SKM-1 (cell line): ENCODE data around the gene CDHR1.

Source experiments
- DNase-seq: peaks from one replicate; lab custom pipeline; 2025; ENCODE audit not compliant: unreplicated experiment; lab: John Stamatoyannopoulos, UW

Gene CDHR1

GRCh38 chr10:84226616-84227015, 32.3 kb downstream of the CDHR1 start:
- DNase-seq: no peak

- DNase-seq: no peak
These were observed 33.5 kb downstream of the CDHR1 start for GRCh38 chr10:84227810-84228209.

- no peak for DNase-seq
These were observed 36.0 kb downstream of the CDHR1 start for GRCh38 chr10:84230359-84230758.

GRCh38 chr10:84232376-84232775, 38.0 kb downstream of the CDHR1 start:
- no peak for DNase-seq

- DNase-seq: no peak
These were observed 39.6 kb downstream of the CDHR1 start for GRCh38 chr10:84233940-84234339.

- no peak for DNase-seq
These were observed 40.1 kb downstream of the CDHR1 start for GRCh38 chr10:84234479-84234878.

GRCh38 chr10:84235096-84235495, 40.8 kb downstream of the CDHR1 start:
- no peak for DNase-seq

GRCh38 chr10:84236807-84237198, 42.5 kb downstream of the CDHR1 start:
- DNase-seq: no peak

GRCh38 chr10:84237199-84238051, 43.1 kb downstream of the CDHR1 start:
- no peak for DNase-seq

- DNase-seq: no peak
These were observed 44.6 kb downstream of the CDHR1 start for GRCh38 chr10:84238909-84239308.

- DNase-seq: no peak
These were observed 47.0 kb downstream of the CDHR1 start, which contains the start of gene LRIT1 for GRCh38 chr10:84241185-84241790. Gene LRIT1 (minus strand): TSS chr10:84241546. CDS start chr10:84241439, 107 bp downstream.

- DNase-seq: no peak
These were observed 49.4 kb downstream of the CDHR1 start for GRCh38 chr10:84243759-84244158.

GRCh38 chr10:84244651-84245270, 50.4 kb downstream of the CDHR1 start, which contains the start of gene RGR:
Gene RGR (plus strand): TSS chr10:84245053. CDS start chr10:84245091, 38 bp downstream.
- no peak for DNase-seq

- DNase-seq: no peak
These were observed 53.2 kb downstream of the CDHR1 start for GRCh38 chr10:84247496-84247895.

GRCh38 chr10:84248794-84249193, 54.5 kb downstream of the CDHR1 start:
- no peak for DNase-seq

GRCh38 chr10:84254552-84255478, 60.5 kb downstream of the CDHR1 start:
- no peak for DNase-seq

- no peak for DNase-seq
These were observed 62.4 kb downstream of the CDHR1 start for GRCh38 chr10:84256510-84257342.

GRCh38 chr10:84257343-84258020, 63.1 kb downstream of the CDHR1 start:
- DNase-seq: no peak

GRCh38 chr10:84258034-84258695, 63.8 kb downstream of the CDHR1 start:
- DNase-seq: no peak
